H1 (cell line): ENCODE data around the gene YIPF1. TPM values are rescaled to one million over a fixed set of nuclear protein-coding genes. Genes with fewer than 3 reads are reported as not detected.

ENCODE experiments used
- CTCF ChIA-PET: fragments of 300-600 bp; sonication (Branson Sonifier 250); formaldehyde crosslinking; loops from one replicate; lab custom pipeline; 2021; ENCODE audit not compliant: partially characterized antibody; lab: Charles Lee
- POLR2A ChIA-PET: fragments of 300-600 bp; sonication (Branson Sonifier 250); formaldehyde crosslinking; loops from one replicate; lab custom pipeline; 2021; ENCODE audit warnings: inconsistent platforms; ENCODE audit not compliant: partially characterized antibody; lab: Charles Lee
- DNase-seq, 2 experiments: peaks; one replicate each; pipeline versions ENCODE4 v3.0.0 to v3.0.0-alpha.2; 2010 to 2022; ENCODE audit warnings: low spot score in 2 of 2, low read depth in 1 of 2, mixed read lengths in 1 of 2
- FAIRE-seq: peaks from 2 replicates; lab custom pipeline; 2011; peaks lifted over from hg19 to GRCh38; lab: Jason Lieb, UNC
- H2AFZ ChIP-seq: 2 replicates; pipeline ENCODE4 v1.8.1; 2012; ENCODE audit warnings: low read length, inconsistent platforms
- H2AK5ac ChIP-seq: 2 replicates; pipeline ENCODE4 v1.6.1; 2013; ENCODE audit warnings: low read depth, low read length
- H2BK120ac ChIP-seq: replicated peaks from 2 replicates; pipeline ENCODE3; 2013; ENCODE audit warnings: low read depth, low read length, inconsistent platforms
- H2BK12ac ChIP-seq: 2 replicates; pipeline ENCODE4 v1.6.1; 2013; ENCODE audit warnings: low read depth, low read length
- H2BK15ac ChIP-seq: 2 replicates; pipeline ENCODE4 v1.6.1; 2013; ENCODE audit warnings: low read length
- H2BK20ac ChIP-seq: 2 replicates; pipeline ENCODE4 v1.6.1; 2013; ENCODE audit warnings: low read length
- H2BK5ac ChIP-seq: 2 replicates; pipeline ENCODE4 v1.6.1; 2013; ENCODE audit warnings: low read depth, low read length
- H3K14ac ChIP-seq: 2 replicates; pipeline ENCODE4 v1.6.1; 2013; ENCODE audit warnings: inconsistent platforms; ENCODE audit not compliant: insufficient read length
- H3K18ac ChIP-seq: 2 replicates; pipeline ENCODE4 v1.6.1; 2013; ENCODE audit warnings: low read length; ENCODE audit errors: extremely low read depth
- H3K23ac ChIP-seq: 2 replicates; pipeline ENCODE4 v1.6.1; 2013; ENCODE audit warnings: inconsistent platforms; ENCODE audit not compliant: insufficient read length
- H3K23me2 ChIP-seq: 2 replicates; pipeline ENCODE4 v1.6.1; 2013; ENCODE audit warnings: low read depth, low read length
- H3K27ac ChIP-seq: 2 replicates; pipeline ENCODE4 v1.6.1; 2011; ENCODE audit warnings: low read depth, low read length, inconsistent platforms
- H3K27me3 ChIP-seq, 4 experiments: replicated peaks in 1 of 4; 1 replicate in 1 of 4; 2 replicates in 3 of 4; pipeline versions ENCODE4 v1.6.1 to v1.8.1; 2011 to 2013; ENCODE audit warnings: low read length in 3 of 4, mild to moderate bottlenecking in 3 of 4, inconsistent platforms in 2 of 4, mixed read lengths in 2 of 4, moderate library complexity in 1 of 4; ENCODE audit not compliant: control insufficient read depth in 3 of 4, insufficient read depth in 3 of 4; ENCODE audit errors: extremely low read depth in 1 of 4
- H3K36me3 ChIP-seq, 4 experiments: 2 replicates each; pipeline versions ENCODE4 v1.6.1 to v1.8.1; 2011 to 2013; ENCODE audit warnings: mild to moderate bottlenecking in 4 of 4, low read length in 3 of 4, moderate library complexity in 2 of 4, control low read depth in 1 of 4, inconsistent platforms in 1 of 4; ENCODE audit not compliant: insufficient read depth in 4 of 4, control insufficient read depth in 2 of 4
- H3K4ac ChIP-seq: replicated peaks from 2 replicates; pipeline ENCODE3; 2013; ENCODE audit warnings: low read length, low read depth, mixed read lengths, inconsistent platforms; ENCODE audit not compliant: insufficient read length
- H3K4me1 ChIP-seq, 4 experiments: replicated peaks in 1 of 4; 1 replicate in 1 of 4; 2 replicates in 3 of 4; pipeline versions ENCODE4 v1.6.1 to v1.8.1; 2011 to 2013; ENCODE audit warnings: low read length in 3 of 4, inconsistent platforms in 2 of 4, mixed read lengths in 1 of 4; ENCODE audit not compliant: insufficient read depth in 4 of 4, control insufficient read depth in 3 of 4
- H3K4me2 ChIP-seq, 2 experiments: 2 replicates each; pipeline versions ENCODE4 v1.6.1 to v1.8.1; 2011 to 2013; ENCODE audit warnings: low read depth in 2 of 2, low read length in 2 of 2, control low read depth in 1 of 2, inconsistent platforms in 1 of 2, mild to moderate bottlenecking in 1 of 2; ENCODE audit not compliant: insufficient read depth in 1 of 2
- H3K4me3 ChIP-seq, 4 experiments: fragments of 200-600, 300-600 bp in 1 of 4; sonication (generic), shearing (Covaris generic), sonication (Bioruptor Twin) in 1 of 4; 2 replicates each; pipeline versions ENCODE4 v1.5.1 to v1.8.1; 2011 to 2016; ENCODE audit warnings: low read length in 4 of 4, low read depth in 3 of 4, control low read depth in 2 of 4, inconsistent platforms in 2 of 4, mild to moderate bottlenecking in 2 of 4, mixed read lengths in 1 of 4, moderate library complexity in 1 of 4; ENCODE audit not compliant: insufficient read depth in 2 of 4; ENCODE audit errors: extremely low read depth in 1 of 4
- H3K56ac ChIP-seq: replicated peaks from 2 replicates; pipeline ENCODE3; 2013; ENCODE audit warnings: low read depth, mild to moderate bottlenecking, mixed read lengths, low read length, inconsistent platforms; ENCODE audit not compliant: insufficient read length
- H3K79me1 ChIP-seq: 2 replicates; pipeline ENCODE4 v1.6.1; 2013; ENCODE audit warnings: low read depth, low read length, control low read depth
- H3K79me2 ChIP-seq, 2 experiments: 2 replicates each; pipeline versions ENCODE4 v1.6.1 to v1.8.1; 2012 to 2013; ENCODE audit warnings: low read length in 2 of 2, mild to moderate bottlenecking in 2 of 2, inconsistent platforms in 1 of 2; ENCODE audit not compliant: insufficient read depth in 2 of 2, control insufficient read depth in 1 of 2
- H3K9ac ChIP-seq, 4 experiments: replicated peaks in 1 of 4; 1 replicate in 1 of 4; 2 replicates in 3 of 4; pipeline versions ENCODE4 v1.6.1 to v1.8.1; 2011 to 2013; ENCODE audit warnings: low read depth in 3 of 4, low read length in 3 of 4, control low read depth in 2 of 4, mild to moderate bottlenecking in 2 of 4, moderate library complexity in 2 of 4, inconsistent platforms in 1 of 4; ENCODE audit errors: extremely low read depth in 1 of 4
- H3K9me3 ChIP-seq, 2 experiments: 2 replicates each; pipeline versions ENCODE4 v1.6.1 to v1.8.1; 2012 to 2013; ENCODE audit warnings: mild to moderate bottlenecking in 2 of 2, moderate library complexity in 2 of 2, control low read depth in 1 of 2, inconsistent platforms in 1 of 2, low read depth in 1 of 2, low read length in 1 of 2, mixed read lengths in 1 of 2; ENCODE audit not compliant: insufficient read depth in 2 of 2
- H4K20me1 ChIP-seq, 2 experiments: replicated peaks in 1 of 2; 2 replicates each; pipeline versions ENCODE3 to v1.8.1; 2011 to 2013; ENCODE audit warnings: inconsistent platforms in 2 of 2, low read length in 2 of 2, mild to moderate bottlenecking in 1 of 2; ENCODE audit not compliant: insufficient read depth in 2 of 2, control insufficient read depth in 1 of 2
- H4K5ac ChIP-seq: 2 replicates; pipeline ENCODE4 v1.6.1; 2013; ENCODE audit warnings: low read length, low read depth, mixed read lengths, inconsistent platforms; ENCODE audit not compliant: insufficient read length
- H4K8ac ChIP-seq: 2 replicates; pipeline ENCODE4 v1.8.0; 2013; ENCODE audit warnings: mild to moderate bottlenecking, moderate library complexity, low read length, inconsistent platforms; ENCODE audit not compliant: insufficient read depth; ENCODE audit errors: extremely low read depth
- H4K91ac ChIP-seq: replicated peaks from 2 replicates; pipeline ENCODE3; 2013; ENCODE audit warnings: low read length, mixed read lengths, inconsistent platforms; ENCODE audit not compliant: insufficient read length
- BCL11A ChIP-seq, 2 experiments: IDR thresholded peaks; one replicate each; pipeline ENCODE4 v1.6.1; 2011; ENCODE audit warnings: low read depth in 2 of 2, low read length in 2 of 2, mild to moderate bottlenecking in 2 of 2
- CBX5 ChIP-seq: fragments of 300-800, 300-1000 bp; sonication (generic); IDR thresholded peaks from 2 replicates; pipeline ENCODE4 v1.7.1; 2016; ENCODE audit warnings: antibody characterized with exemption, low read length, low read depth
- CHD1 ChIP-seq: IDR thresholded peaks from 2 replicates; pipeline ENCODE4 v1.6.1; 2012; ENCODE audit warnings: low read depth, low read length, improper control_type of control experiment
- EGR1 ChIP-seq: IDR thresholded peaks from 2 replicates; pipeline ENCODE4 v1.6.1; 2011; ENCODE audit warnings: low read depth, low read length, borderline replicate concordance
- HDAC6 ChIP-seq: IDR thresholded peaks from one replicate; pipeline ENCODE4 v1.7.1; 2012; ENCODE audit warnings: low read depth, mild to moderate bottlenecking, inconsistent platforms, low read length, moderate library complexity
- MAFK ChIP-seq: IDR thresholded peaks from 2 replicates; pipeline ENCODE4 v1.6.1; 2012; ENCODE audit warnings: low read depth, mild to moderate bottlenecking, improper control_type of control experiment, low read length
- NRF1 ChIP-seq: IDR thresholded peaks from 2 replicates; pipeline ENCODE4 v1.6.1; 2011; ENCODE audit warnings: mild to moderate bottlenecking, low read depth, low read length, improper control_type of control experiment
- PHF8 ChIP-seq: fragments of 200-600 bp; sonication (generic); conservative IDR thresholded peaks from 2 replicates; pipeline ENCODE4 v1.7.1; 2012; ENCODE audit warnings: low read depth, mild to moderate bottlenecking, inconsistent platforms, low read length, moderate library complexity
- POLR2AphosphoS5 ChIP-seq: IDR thresholded peaks from 2 replicates; pipeline ENCODE4 v1.6.1; 2011; ENCODE audit warnings: low read depth, low read length
- RAD21 ChIP-seq, 2 experiments: IDR thresholded peaks in 1 of 2; conservative IDR thresholded peaks in 1 of 2; 2 replicates each; pipeline ENCODE4 v1.6.1; 2011; ENCODE audit warnings: low read depth in 2 of 2, low read length in 2 of 2, improper control_type of control experiment in 1 of 2, inconsistent platforms in 1 of 2, mild to moderate bottlenecking in 1 of 2, moderate library complexity in 1 of 2
- SIX5 ChIP-seq: IDR thresholded peaks from 2 replicates; pipeline ENCODE4 v1.6.1; 2011; ENCODE audit warnings: mild to moderate bottlenecking, low read depth, low read length
- SRF ChIP-seq: IDR thresholded peaks from 2 replicates; pipeline ENCODE4 v1.6.1; 2011; ENCODE audit warnings: mild to moderate bottlenecking, low read depth, low read length, moderate library complexity
- TAF1 ChIP-seq: IDR thresholded peaks from 2 replicates; pipeline ENCODE4 v1.6.1; 2011; ENCODE audit warnings: mild to moderate bottlenecking, low read depth, low read length
- TCF12 ChIP-seq: IDR thresholded peaks from 2 replicates; pipeline ENCODE4 v1.6.1; 2011; ENCODE audit warnings: low read depth, mild to moderate bottlenecking, low read length
- WGBS, 2 experiments: shearing (Covaris generic) in 1 of 2; methylation state at CpG; one replicate each; pipeline versions ENCODE4 v1.1.6 to v1.1.7; 2013 to 2015; ENCODE audit warnings: low lambda C conversion rate in 2 of 2, mixed read lengths in 2 of 2, inconsistent platforms in 1 of 2, low coverage in 1 of 2, missing lambda C conversion rate in 1 of 2; ENCODE audit not compliant: insufficient replicate concordance in 2 of 2, insufficient coverage in 1 of 2, insufficient read length in 1 of 2; ENCODE audit errors: extremely low coverage in 1 of 2, missing lambda C conversion rate in 1 of 2; 5-methylcytosine and 5-hydroxymethylcytosine counted together
- polyA plus RNA-seq, 7 experiments: library from polyadenylated mRNA; depleted of rRNA in 3 of 7; stranded (reverse) in 5 of 7; unstranded in 2 of 7; fragments of >200 nt in 5 of 7; fragments of 200-250 nt in 2 of 7; gene quantifications; 1 replicate in 5 of 7; 2 replicates in 1 of 7; 4 replicates in 1 of 7; pipeline versions ENCODE4 v1.2.1 to v1.2.3, GENCODE V29; 2011 to 2013; ENCODE audit warnings: missing spikeins in 2 of 7, mixed read lengths in 2 of 7
- total RNA-seq: library from RNA; stranded (reverse); fragmentation: NEBNext Ultra II Directional; extraction: Animal tissue kit (Norgen Biotek cat#: 25700); gene quantifications from 2 replicates; pipeline ENCODE4 v1.2.1, GENCODE V29; 2021
- TF ChIP-seq, protein P1 (sequence below): IDR thresholded peaks from 2 replicates; pipeline ENCODE4 v1.6.1; 2012; ENCODE audit warnings: inconsistent platforms

The YIPF1 gene
- total and polyA plus RNA-seq, 2 of the 8 experiments (the other 6 are each of a cell fraction or from before 2014, with no cell fraction given): 31.8 to 53.7 TPM

DNA sequence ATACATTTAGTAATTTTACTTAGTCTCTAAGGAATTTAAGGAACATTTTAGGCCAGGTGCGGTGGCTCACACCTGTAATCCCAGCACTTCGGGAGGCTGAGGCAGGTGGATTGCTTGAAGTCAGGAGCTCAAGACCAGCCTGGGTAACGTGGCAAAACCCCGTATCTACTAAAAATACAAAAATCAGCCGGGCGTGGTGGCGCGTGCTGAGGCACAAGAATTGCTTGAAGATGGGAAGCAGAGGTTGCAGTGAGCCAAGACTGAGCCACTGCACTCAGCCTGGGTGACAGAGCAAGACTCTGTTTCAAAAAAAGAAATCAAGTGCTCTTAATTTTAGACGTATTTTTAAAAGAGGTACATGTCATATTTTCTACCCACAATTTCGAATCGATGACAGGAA is 54.8 kb downstream of the YIPF1 start:
- Histone ChIP-seq H4K5ac (no peak overlapping the region), H3K79me1 (no peaks in the 10 kb centered on the region), H4K91ac (no peak overlapping the region), H3K4me1 (no peaks in the 10 kb centered on the region), H3K27ac (no peak overlapping the region), H3K56ac (no peak overlapping the region), H3K4ac (no peak overlapping the region), H3K14ac (no peak overlapping the region), H2BK15ac (no peak overlapping the region), H4K20me1 (peaks cover 0 to 2% of the 10 kb centered on the region in 2 experiments), H3K4me3 (no peak overlapping the region), H2AK5ac (no peak overlapping the region), H3K23me2 (peaks cover 7% of the 10 kb centered on the region; the same call in 1 of the 2 replicates), H3K9me3 (no peaks in the 10 kb centered on the region; a peak in 1 of 4 replicates), H3K9ac (no peak overlapping the region), H2AFZ (no peak overlapping the region), H3K27me3 (no peaks in the 10 kb centered on the region), H2BK12ac (no peak overlapping the region), H2BK120ac (no peak overlapping the region), H3K23ac (no peak overlapping the region), H3K36me3 (peaks cover 0 to 10% (median 1%) of the 10 kb centered on the region in 4 experiments; a peak in 3 of 8 replicates), H3K4me2 (no peak overlapping the region), H4K8ac (no peak overlapping the region), H2BK5ac (no peak overlapping the region), H3K79me2 (peaks cover 21 to 58% of the 10 kb centered on the region in 2 experiments), H2BK20ac (no peak overlapping the region), H3K18ac (no peak overlapping the region)
- FAIRE-seq (no peak), DNase-seq (no peak)
- POLR2A ChIA-PET: no interaction called here
- WGBS, 2 experiments: 90% methylated on average over 11 of the region's 11 CpGs; no CpG with 5 or more reads in 1 of the 2 experiments
- CTCF ChIA-PET: interaction anchor here (0.7 to 1.6 kb wide), 2 partner anchors 9 to 172 kb away, joined by 3 to 8 read pairs; no protein-coding TSS in a partner anchor
- TF ChIP-seq PHF8: no peak
- TF ChIP-seq BCL11A (IDR thresholded peaks at IDR 0.05; ENCODE audit: low read depth in 2 of 2, low read length in 2 of 2): no peak
- TF ChIP-seq CHD1: no peak
- no peak for TF ChIP-seq HDAC6
- no peak for TF ChIP-seq EGR1
- TF ChIP-seq SIX5: no peak
- TF ChIP-seq, protein P1, sequence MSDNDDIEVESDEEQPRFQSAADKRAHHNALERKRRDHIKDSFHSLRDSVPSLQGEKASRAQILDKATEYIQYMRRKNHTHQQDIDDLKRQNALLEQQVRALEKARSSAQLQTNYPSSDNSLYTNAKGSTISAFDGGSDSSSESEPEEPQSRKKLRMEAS: no peak
- no peak for TF ChIP-seq MAFK
- TF ChIP-seq POLR2AphosphoS5: no peak
- TF ChIP-seq TCF12: no peak
- TF ChIP-seq SRF: no peak
- no peak for TF ChIP-seq CBX5
- TF ChIP-seq TAF1: no peak
- no peak for TF ChIP-seq RAD21 (IDR thresholded peaks at IDR 0.05 in 1 of 2, conservative IDR thresholded peaks at IDR 0.05 in 1 of 2; ENCODE audit: low read depth in 2 of 2, low read length in 2 of 2)
- no peak for TF ChIP-seq NRF1
